Neural progenitor cell (in vitro differentiated cells): ENCODE results near the gene MTMR12. TPM values are rescaled to one million over a fixed set of nuclear protein-coding genes. Genes with fewer than 3 reads are reported as not detected.
A peak's percentile ranks its signal among the peaks of the same experiment; 100 is the strongest.

Experiments
- DNase-seq: peaks from one replicate; pipeline ENCODE4 v3.0.0-alpha.2; 2016; ENCODE audit warnings: low spot score
- H2AFZ ChIP-seq: fragments of 200-600 bp; sonication (generic); replicated peaks from 2 replicates; pipeline ENCODE4 v1.6.1; 2016; ENCODE audit warnings: antibody characterized with exemption
- H3F3A ChIP-seq: fragments of 200-600 bp; sonication (generic); 2 replicates; pipeline ENCODE4 v1.6.1; 2016; ENCODE audit warnings: antibody characterized with exemption, low read depth
- H3K27ac ChIP-seq: fragments of 200-600 bp; sonication (generic); 2 replicates; pipeline ENCODE4 v1.5.1; 2016; ENCODE audit warnings: mild to moderate bottlenecking
- H3K27me3 ChIP-seq: fragments of 200-600 bp; sonication (generic); 2 replicates; pipeline ENCODE4 v1.6.1; 2016; ENCODE audit warnings: mild to moderate bottlenecking, moderate library complexity
- H3K36me3 ChIP-seq: fragments of 200-600 bp; sonication (generic); 2 replicates; pipeline ENCODE4 v1.5.1; 2016
- H3K4me1 ChIP-seq: fragments of 200-600 bp; sonication (generic); 2 replicates; pipeline ENCODE4 v1.6.1; 2016; ENCODE audit warnings: mixed run types
- H3K4me2 ChIP-seq: fragments of 200-600 bp; sonication (generic); 2 replicates; pipeline ENCODE4 v1.6.1; 2016
- H3K4me3 ChIP-seq: fragments of 200-600 bp; sonication (generic); 2 replicates; pipeline ENCODE4 v1.5.1; 2016
- H3K79me2 ChIP-seq: fragments of 200-600 bp; sonication (generic); 2 replicates; pipeline ENCODE4 v1.6.1; 2016; ENCODE audit warnings: low read depth
- H3K9ac ChIP-seq: fragments of 200-600 bp; sonication (generic); 2 replicates; pipeline ENCODE4 v1.6.1; 2016
- H3K9me3 ChIP-seq: fragments of 200-600 bp; sonication (generic); 2 replicates; pipeline ENCODE4 v1.5.1; 2016; ENCODE audit warnings: low read depth
- H4K20me1 ChIP-seq: fragments of 200-600 bp; sonication (generic); 2 replicates; pipeline ENCODE4 v1.6.1; 2016; ENCODE audit warnings: low read depth
- H3K27ac Mint-ChIP-seq: 3 replicates; pipeline ENCODE4 v1.8.0; 2021; ENCODE audit warnings: mixed read lengths
- H3K27me3 Mint-ChIP-seq: 2 replicates; pipeline ENCODE4 v1.8.0; 2022; ENCODE audit warnings: low read depth, mild to moderate bottlenecking, inconsistent platforms, moderate library complexity, mixed read lengths; ENCODE audit not compliant: insufficient read depth
- H3K36me3 Mint-ChIP-seq: 3 replicates; pipeline ENCODE4 v1.8.0; 2021; ENCODE audit warnings: mixed read lengths
- H3K4me1 Mint-ChIP-seq: 3 replicates; pipeline ENCODE4 v1.8.0; 2021; ENCODE audit warnings: mixed read lengths
- H3K4me3 Mint-ChIP-seq: 3 replicates; pipeline ENCODE4 v1.8.0; 2021; ENCODE audit warnings: mild to moderate bottlenecking, moderate library complexity, mixed read lengths
- H3K9me3 Mint-ChIP-seq: 3 replicates; pipeline ENCODE4 v1.8.0; 2020; ENCODE audit warnings: mixed read lengths
- CTCF ChIP-seq: fragments of 200-600 bp; sonication (generic); IDR thresholded peaks from 2 replicates; pipeline ENCODE4 v1.5.1; 2017; ENCODE audit warnings: antibody characterized with exemption, mild to moderate bottlenecking
- EZH2 ChIP-seq: fragments of 200-600 bp; sonication (generic); IDR thresholded peaks from 2 replicates; pipeline ENCODE4 v1.6.1; 2017; ENCODE audit warnings: antibody characterized with exemption, mild to moderate bottlenecking, moderate library complexity
- EZH2phosphoT487 ChIP-seq: fragments of 200-600 bp; sonication (generic); IDR thresholded peaks from 2 replicates; pipeline ENCODE4 v1.6.1; 2017; ENCODE audit warnings: antibody characterized with exemption
- total RNA-seq: library from RNA; depleted of rRNA; stranded (reverse); fragments of >200 nt; gene quantifications from 2 replicates; pipeline ENCODE4 v1.2.3, GENCODE V29; 2015; ENCODE audit warnings: low replicate concordance

Gene MTMR12
- total RNA-seq, 1 donor from 2014 or later: 22.0 TPM

DNA sequence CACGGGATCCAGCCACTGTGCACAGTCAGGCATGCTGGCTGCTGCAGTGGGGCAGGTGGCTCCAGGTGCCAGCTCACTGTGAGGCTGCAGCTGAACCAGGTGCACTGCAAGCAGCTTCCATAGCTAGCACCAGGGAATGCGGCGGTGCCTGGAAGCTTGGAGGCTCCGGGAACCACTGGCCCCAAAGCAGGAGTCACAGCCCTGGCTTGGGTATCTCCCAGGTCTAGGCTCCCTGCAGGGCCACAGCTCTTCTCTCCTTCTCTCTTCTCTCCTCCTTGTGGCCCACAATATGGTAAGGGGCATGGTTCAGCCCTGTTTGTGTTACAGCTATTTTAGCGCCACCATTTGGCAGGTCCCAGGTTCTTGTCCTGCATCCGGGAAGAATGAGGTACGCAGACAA lies 6.7 kb upstream of the MTMR12 start:
- Histone ChIP-seq H3K27ac (no peak overlapping the region), H3F3A (peaks cover 6% of the 10 kb centered on the region), H3K9me3 (no peaks in the 10 kb centered on the region), H3K9ac (no peak overlapping the region), H3K4me2 (no peak overlapping the region), H3K4me3 (no peak overlapping the region), H3K79me2 (no peaks in the 10 kb centered on the region), H3K4me1 (no peaks in the 10 kb centered on the region), H2AFZ (no peak overlapping the region), H3K27me3 (no peaks in the 10 kb centered on the region), H3K36me3 (no peaks in the 10 kb centered on the region), H4K20me1 (no peaks in the 10 kb centered on the region)
- H3K27ac Mint-ChIP-seq: no peak overlapping the region
- TF ChIP-seq EZH2phosphoT487 (no peak), CTCF (peak; percentile 40), EZH2 (no peak)
- peaks cover 6% of the 10 kb centered on the region for H3K27me3 Mint-ChIP-seq
- H3K4me3 Mint-ChIP-seq: no peak overlapping the region
- H3K9me3 Mint-ChIP-seq: peaks cover 9% of the 10 kb centered on the region
- peak; percentile 45 for DNase-seq
- peaks cover 4% of the 10 kb centered on the region for H3K36me3 Mint-ChIP-seq
- no peaks in the 10 kb centered on the region for H3K4me1 Mint-ChIP-seq

GRCh38 chr5:32317041-32317440 lies 4.3 kb upstream of the MTMR12 start:
- Mint-ChIP-seq H3K36me3 (peaks cover 4% of the 10 kb centered on the region), H3K9me3 (peaks cover 9% of the 10 kb centered on the region), H3K27ac (no peak overlapping the region), H3K4me1 (peaks cover 3% of the 10 kb centered on the region), H3K4me3 (no peak overlapping the region), H3K27me3 (peaks cover 4% of the 10 kb centered on the region)
- Histone ChIP-seq H3K4me2 (no peak overlapping the region), H2AFZ (no peak overlapping the region), H3K79me2 (peaks cover 3% of the 10 kb centered on the region), H3F3A (peaks cover 10% of the 10 kb centered on the region), H3K4me1 (no peaks in the 10 kb centered on the region), H3K27me3 (no peaks in the 10 kb centered on the region), H3K9me3 (no peaks in the 10 kb centered on the region), H4K20me1 (no peaks in the 10 kb centered on the region), H3K4me3 (no peak overlapping the region), H3K27ac (no peak overlapping the region), H3K9ac (no peak overlapping the region), H3K36me3 (no peaks in the 10 kb centered on the region)
- no peak for DNase-seq
- no peak for TF ChIP-seq CTCF
- TF ChIP-seq EZH2: no peak
- no peak for TF ChIP-seq EZH2phosphoT487

GRCh38 chr5:32315221-32316014 lies 2.7 kb upstream of the MTMR12 start:
- Histone ChIP-seq H3F3A (peaks cover 14% of the 10 kb centered on the region), H3K79me2 (peaks cover 19% of the 10 kb centered on the region), H3K4me2 (no peak overlapping the region), H3K4me3 (no peak overlapping the region), H3K36me3 (no peaks in the 10 kb centered on the region), H3K9ac (no peak overlapping the region), H3K27ac (no peak overlapping the region), H3K4me1 (peaks cover 9% of the 10 kb centered on the region), H2AFZ (no peak overlapping the region), H4K20me1 (peaks cover 9% of the 10 kb centered on the region), H3K27me3 (no peaks in the 10 kb centered on the region), H3K9me3 (no peaks in the 10 kb centered on the region)
- H3K9me3 Mint-ChIP-seq: no peaks in the 10 kb centered on the region
- TF ChIP-seq EZH2 (no peak), EZH2phosphoT487 (no peak), CTCF (no peak)
- H3K36me3 Mint-ChIP-seq: peaks cover 2% of the 10 kb centered on the region
- no peak for DNase-seq
- no peak overlapping the region for H3K27ac Mint-ChIP-seq
- peaks cover 10% of the 10 kb centered on the region for H3K4me1 Mint-ChIP-seq
- H3K4me3 Mint-ChIP-seq: no peak overlapping the region
- H3K27me3 Mint-ChIP-seq: peaks cover 4% of the 10 kb centered on the region
